GM21515 (cell line): Measurements from ENCODE around the gene ARMC9.
"Not testable (repeated sequence)": the region's sequence is repeated elsewhere in the genome, so short reads cannot be mapped to it uniquely, and the experiment has no call there.

ENCODE experiments used
- ATAC-seq: cut with Tn5 transposase; IDR thresholded peaks from one replicate; pipeline ENCODE4 v1.9.1; 2021; ENCODE audit not compliant: unreplicated experiment

ARMC9 gene

GRCh38 chr2:231395188-231396057, 197.0 kb downstream of the ARMC9 start, which contains the start of gene B3GNT7:
Gene B3GNT7 (plus strand): TSS chr2:231395710. CDS start chr2:231395804, 94 bp downstream.
- no peak for ATAC-seq

DNA sequence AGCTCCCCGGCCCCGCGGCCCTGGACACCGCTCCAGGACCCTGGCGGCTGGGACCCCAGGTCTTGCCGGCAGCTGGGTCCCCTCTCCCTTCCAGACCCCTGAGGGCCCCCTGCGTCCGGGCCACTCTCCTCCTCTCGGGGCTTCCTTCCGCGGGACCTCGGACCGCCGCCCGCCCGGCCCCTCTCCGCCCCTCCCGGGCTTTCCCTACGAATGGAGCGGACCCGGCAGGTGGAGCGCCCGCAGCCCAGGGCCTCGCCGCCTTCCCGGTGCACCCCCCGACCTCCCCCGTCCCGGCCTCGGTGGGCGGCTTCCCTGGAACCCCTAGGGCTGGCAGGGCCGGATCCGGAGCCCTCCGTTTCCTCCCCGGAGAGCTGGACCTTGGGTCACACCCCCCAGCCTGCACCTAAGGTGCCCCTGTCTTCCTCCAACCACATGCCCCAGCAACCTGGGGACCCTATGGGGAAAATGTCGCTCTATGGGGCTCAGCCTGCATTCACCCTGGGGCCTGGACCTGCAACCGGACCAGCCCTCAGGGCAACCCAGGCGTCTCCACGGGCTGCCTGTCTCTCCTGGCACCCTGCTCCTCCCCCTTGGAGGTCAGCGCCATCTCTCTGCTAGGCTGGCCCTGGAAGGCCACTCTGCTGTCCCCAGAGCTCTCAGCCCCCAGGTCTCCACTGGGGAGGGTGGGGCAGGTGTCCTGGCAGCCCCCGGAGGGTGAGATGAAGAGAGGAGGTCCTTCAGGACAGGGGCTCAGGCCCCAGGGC, 197.8 kb downstream of the ARMC9 start:
- ATAC-seq, result no peak

DNA sequence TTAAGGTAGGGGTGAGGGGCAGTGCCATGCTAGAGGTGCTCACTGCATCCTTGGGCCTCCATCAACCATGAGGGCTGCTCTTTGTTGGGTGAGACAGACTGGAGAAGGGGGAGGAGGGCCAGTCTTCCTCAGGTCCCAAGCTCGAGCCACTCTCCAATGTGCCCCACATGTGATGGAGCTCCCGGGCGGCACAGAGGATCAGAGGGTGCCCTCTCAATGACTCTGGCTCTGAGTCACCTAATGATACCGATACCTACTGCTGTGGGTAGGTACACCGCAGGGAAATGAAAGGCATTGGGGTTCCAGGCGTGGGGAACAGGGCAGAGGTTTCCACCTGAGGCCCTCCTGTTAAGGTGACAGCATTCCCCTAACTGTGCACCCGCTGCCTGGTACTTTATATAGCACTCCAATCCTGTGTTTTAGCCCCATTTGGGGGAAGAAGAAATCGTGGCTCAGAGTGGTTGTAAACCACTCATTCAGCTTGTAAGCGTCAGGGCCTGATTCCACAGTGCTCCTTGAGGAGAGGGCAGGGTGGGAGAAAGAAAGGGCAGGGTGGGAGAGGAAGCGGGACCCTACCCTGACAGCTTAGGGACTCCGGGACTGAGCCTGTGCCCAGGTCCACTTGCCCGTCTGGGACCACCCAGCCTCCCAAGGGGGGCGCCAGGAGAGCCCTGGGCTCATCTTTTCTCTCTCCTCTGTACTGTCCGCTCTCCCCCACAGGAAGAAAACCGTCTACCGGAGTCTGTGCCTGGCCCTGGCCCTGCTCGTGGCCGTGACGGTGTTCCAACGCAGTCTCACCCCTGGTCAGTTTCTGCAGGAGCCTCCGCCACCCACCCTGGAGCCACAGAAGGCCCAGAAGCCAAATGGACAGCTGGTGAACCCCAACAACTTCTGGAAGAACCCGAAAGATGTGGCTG, 198.8 kb downstream of the ARMC9 start:
- no peak for ATAC-seq

DNA sequence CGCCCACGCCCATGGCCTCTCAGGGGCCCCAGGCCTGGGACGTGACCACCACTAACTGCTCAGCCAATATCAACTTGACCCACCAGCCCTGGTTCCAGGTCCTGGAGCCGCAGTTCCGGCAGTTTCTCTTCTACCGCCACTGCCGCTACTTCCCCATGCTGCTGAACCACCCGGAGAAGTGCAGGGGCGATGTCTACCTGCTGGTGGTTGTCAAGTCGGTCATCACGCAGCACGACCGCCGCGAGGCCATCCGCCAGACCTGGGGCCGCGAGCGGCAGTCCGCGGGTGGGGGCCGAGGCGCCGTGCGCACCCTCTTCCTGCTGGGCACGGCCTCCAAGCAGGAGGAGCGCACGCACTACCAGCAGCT, 199.5 kb downstream of the ARMC9 start:
- no peak for ATAC-seq

GRCh38 chr2:231398585-231398984, 200.2 kb downstream of the ARMC9 start:
- ATAC-seq, result no peak

- ATAC-seq, result no peak
Observed at GRCh38 chr2:231399046-231399852, 200.8 kb downstream of the ARMC9 start.

- no peak for ATAC-seq
Observed at GRCh38 chr2:231399853-231400680, 201.6 kb downstream of the ARMC9 start.

DNA sequence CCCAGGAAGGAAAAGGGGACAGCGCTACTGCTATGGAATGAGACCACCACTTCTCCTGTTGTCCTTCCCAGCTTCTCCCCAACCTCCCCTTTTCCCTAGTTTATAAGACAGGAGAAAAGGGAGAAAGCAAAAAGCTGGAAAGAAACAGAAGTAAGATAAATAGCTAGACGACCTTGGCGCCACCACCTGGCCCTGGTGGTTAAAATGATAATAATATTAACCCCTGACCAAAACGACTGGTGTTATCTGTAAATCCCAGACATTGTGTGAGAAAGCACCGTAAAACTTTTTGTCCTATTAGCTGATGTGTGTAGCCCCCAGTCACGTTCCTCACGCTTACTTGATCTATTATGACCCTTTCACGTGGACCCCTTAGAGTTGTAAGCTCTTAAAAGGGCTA, 202.2 kb downstream of the ARMC9 start:
- not testable (repeated sequence) for ATAC-seq

- ATAC-seq, result not testable (repeated sequence)
Observed at GRCh38 chr2:231401101-231401500, 202.7 kb downstream of the ARMC9 start.

DNA sequence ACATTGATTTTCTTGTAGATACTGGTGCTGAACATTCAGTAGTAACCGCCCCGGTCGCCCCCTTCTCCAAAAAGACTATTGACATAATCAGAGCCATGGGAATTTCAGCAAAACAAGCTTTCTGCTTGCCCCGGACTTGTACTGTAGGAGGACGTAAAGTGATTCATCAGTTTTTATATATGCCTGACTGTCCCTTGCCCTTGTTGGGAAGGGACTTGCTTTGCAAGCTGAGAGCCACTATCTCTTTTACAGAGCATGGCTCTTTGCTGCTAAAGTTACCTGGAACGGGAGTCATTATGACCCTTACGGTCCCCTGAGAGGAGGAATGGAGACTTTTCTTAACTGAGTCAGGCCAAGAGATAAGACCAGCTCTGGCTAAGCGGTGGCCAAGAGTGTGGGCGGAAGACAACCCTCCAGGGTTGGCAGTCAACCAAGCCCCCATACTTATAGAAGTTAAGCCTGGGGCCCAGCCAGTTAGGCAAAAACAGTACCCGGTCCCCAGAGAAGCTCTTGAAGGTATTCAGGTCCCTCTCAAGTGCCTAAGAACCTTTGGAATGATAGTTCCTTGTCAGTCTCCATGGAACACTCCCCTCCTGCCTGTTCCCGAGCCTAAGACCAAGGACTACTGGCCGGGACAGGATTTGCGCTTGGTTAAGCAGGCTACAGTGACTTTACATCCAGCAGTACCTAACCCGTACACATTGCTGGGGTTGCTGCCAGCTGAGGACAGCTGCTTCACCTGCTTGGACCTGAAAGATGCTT, 205.2 kb downstream of the ARMC9 start:
- ATAC-seq, result not testable (repeated sequence)

- not testable (repeated sequence) for ATAC-seq
Observed at GRCh38 chr2:231404183-231404578, 205.8 kb downstream of the ARMC9 start.

DNA sequence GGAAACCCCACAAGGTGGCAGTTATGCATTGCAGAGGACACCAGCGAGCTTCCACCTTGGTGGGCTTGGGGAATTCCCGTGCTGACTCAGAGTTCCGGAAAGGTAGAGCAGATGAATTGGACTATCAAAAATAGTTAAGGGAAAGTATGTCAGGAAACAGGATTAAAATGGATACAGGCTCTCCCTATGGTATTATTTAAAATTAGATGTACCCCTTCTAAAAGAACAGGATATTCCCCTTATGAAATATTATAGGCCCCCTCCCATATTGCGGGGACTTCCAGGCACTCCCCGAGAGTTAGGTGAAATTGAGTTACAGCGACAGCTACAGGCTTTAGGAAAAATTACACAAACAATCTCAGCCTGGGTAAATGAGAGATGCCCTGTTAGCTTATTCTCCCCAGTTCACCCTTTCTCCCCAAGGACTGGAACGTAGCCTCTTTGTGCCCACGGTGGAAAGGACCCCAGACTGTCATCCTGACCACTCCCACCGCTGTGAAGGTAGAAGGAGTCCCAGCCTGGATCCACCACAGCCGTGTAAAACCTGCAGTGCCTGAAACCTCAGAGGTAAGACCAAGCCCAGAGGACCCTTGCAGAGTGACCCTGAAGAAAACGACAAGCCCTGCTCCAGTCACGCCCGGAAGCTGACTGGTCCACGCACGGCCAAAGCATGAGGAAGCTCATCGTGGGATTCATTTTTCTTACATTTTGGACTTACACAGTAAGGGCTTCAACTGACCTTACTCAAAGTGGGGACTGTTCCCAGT, 207.4 kb downstream of the ARMC9 start:
- ATAC-seq, result not testable (repeated sequence)

DNA sequence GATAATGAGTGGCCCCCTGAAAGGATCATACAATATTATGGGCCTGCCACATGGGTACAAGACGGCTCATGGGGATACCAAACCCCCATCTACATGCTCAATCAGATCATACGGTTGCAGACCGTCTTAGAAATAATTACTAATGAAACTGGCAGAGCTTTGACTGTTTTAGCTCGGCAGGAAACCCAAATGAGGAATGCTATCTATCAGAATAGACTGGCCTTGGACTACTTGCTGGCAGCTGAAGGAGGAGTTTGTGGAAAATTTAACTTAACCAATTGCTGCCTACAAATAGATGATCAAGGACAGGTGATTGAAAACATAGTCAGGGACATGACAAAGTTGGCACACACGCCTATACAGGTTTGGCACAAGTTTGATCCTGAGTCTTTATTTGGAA, 209.3 kb downstream of the ARMC9 start:
- ATAC-seq, result not testable (repeated sequence)

DNA sequence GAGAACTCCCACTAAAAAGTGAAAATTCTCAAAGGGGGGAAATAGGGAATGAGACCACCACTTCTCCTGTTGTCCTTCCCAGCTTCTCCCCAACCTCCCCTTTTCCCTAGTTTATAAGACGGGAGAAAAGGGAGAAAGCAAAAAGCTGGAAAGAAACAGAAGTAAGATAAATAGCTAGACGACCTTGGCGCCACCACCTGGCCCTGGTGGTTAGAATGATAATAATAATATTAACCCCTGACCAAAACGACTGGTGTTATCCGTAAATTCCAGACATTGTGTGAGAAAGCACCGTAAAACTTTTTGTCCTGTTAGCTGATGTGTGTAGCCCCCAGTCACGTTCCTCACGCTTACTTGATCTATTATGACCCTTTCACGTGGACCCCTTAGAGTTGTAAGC, 209.9 kb downstream of the ARMC9 start:
- ATAC-seq, result not testable (repeated sequence)

DNA sequence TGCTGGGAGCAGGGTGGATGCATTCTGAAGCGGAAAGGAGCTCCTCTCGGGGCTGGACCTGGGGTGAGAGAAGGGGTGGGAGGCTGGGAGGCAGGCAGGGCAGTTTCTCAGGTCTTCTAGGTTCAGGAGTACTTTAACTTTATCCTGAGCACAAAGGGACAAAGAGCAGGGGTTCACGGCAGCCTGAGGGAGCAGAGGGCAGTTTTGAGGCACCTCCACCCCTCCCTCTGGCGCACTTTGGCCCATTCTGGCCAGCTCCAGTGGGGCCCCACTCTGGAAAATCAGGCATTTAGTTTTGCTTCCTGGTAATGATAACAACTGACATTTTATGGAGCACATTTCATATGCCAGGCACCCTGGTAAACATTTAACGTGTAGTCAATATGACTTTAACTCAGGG, 211.3 kb downstream of the ARMC9 start:
- no peak for ATAC-seq

DNA sequence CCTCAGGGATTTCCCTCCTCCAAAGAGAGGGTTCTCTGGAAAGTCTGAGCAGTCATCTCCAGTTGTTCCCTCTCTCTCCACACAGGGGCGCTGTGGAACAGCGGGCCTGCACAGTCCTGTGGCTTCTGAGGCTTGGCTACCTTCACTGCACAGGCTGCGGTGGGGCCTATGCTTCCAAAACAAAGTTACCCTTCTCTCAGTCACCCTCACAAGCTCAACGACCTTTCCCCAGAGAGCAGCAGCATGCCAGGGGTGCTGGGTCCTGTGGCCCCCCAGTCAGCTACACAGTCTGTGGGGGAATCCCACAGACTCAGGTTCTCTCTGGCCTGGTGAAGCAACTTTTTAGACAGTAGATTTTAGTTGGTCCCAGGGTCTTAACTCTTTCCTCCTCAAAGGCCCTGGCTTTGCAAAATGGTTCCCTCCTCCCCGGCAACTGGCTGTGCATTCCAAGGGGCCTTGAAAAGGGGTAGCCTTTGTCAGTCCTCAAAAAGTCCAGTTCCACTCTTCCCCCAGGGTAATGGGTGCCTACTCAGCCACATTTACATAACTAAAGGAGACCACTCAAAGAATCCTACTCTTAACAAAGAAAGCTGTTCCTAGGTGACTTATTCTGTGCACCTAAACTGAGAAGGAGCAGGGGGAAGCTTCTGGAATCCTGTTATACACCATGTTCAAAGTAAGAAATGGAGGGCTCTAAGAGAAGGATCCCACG, 212.0 kb downstream of the ARMC9 start:
- ATAC-seq, result no peak

- ATAC-seq, result no peak
Observed at GRCh38 chr2:231411237-231411636, 212.8 kb downstream of the ARMC9 start.
